ENCODE results near the gene CHDH.

CHDH gene

DNA sequence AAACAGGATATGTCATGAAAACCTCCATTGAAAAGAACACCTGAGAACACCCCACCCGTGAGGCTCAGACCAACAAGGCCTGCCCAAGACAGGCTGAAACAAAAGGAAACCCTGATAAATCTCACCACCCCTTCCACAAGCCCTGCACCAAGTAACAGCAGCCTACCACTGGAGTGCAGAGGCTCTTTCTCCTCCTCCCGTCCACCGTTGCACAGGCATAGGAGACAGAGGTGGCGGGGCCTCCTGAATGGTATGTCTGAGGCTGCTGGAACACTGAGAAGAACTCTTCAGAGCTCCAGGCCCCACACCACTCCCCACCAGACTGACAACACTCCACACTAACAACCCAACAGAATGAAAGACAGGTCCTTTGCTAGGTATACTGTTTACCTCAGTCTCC is 21.4 kb downstream of the CHDH start:
- in situ Hi-C loops (cut with MboI; ENCODE audit: low sequenced_read_pairs): no loop called here

DNA sequence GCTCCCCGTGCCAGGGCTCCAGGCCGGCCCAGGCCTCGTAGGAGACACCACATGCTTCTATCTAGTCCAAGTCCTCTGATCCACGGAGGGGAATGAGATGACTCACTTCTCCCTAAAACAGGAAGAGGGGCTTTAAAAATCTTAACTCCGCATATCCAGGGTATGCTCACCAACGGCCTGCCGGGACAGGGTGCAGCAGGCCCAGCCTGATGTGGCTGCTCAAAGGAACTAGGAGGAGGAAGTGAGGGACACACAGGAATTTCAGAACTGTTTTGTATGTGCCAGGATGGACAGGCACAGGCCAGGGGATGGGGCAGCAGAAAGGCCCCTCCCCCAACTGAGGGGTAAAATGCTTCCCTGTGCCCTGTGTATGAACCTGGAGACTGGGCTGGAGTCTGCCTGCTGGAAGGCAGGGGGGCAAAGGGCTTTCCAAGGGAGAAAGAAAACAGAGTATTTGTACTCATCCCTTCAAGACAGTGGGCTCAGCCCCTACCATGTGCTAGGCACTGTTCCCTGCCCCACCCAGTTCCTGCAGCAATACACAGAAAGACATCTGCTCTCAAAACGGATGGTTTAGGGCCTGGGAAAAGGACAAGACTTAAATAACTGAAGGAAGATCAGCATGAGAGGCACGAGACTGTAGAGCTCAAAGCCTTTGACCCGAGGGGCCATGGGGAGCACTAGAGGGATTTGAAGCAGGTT is 22.1 kb downstream of the CHDH start:
- in situ Hi-C loops (cut with MboI; ENCODE audit: low sequenced_read_pairs): no loop called here

DNA sequence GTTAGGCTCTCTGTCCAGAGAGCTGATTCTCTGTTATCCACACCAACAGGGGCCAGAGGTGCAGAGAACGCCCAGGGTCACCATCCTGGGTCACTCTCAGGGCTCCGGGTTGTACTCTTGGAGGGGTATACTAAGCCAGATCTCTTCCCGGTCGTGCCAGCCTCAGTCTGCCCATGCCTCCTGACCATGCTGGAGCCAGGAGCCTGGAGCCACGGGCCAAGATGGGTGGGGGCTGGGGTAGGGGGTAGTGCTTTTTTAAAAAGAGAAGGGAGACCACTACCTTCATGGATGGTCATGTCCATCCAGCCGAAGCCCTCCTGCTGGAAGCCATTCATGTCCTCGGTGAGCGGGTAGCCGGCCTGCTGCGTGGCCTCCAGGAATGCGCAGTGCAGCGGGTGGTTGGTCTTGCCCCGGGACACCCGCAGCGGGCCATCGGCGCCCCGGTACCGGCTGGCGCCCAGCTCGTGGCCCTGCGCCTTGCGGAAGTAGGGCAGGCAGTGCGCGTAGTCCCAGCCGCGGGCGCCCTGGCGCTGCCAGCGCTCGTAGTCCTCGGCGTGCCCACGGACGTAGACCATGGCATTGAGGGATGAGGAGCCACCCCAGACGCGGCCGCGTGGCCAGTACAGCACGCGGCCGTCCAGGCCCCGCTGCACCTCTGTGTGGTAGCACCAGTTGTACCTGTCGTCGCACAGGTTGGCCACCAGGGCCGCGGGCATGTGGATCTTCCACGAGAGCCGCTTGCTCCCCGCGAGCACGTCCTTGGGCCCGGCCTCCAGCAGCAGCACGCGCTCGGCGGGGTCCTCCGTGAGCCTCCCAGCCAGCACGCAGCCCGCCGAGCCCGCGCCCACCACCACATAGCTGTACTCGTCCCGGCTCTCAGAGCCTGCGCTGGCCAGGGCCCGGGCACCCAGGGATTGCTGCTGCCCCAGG is 22.9 kb downstream of the CHDH start:
- in situ Hi-C loops (cut with MboI; ENCODE audit: low sequenced_read_pairs): no loop called here

DNA sequence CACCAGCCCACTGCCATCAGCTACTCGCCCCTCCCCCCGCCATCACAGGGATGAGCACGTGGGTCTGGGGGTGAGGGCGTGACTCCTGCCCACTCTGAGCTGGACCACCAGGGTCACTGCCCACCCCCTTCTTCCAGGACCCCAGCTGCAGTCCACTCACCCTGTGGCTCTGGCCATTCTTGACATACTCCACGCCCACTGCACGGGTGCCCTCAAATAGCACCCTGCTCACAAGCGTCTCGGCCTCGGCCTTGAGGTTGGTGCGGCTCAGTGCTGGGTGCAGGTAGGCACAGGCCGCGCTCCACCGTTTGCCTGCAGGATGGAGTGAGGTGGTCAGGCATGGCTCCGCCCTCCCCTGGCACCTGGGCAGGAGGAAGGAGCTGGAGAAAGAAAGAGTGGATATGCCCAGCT is 23.9 kb downstream of the CHDH start:
- in situ Hi-C loops (cut with MboI; ENCODE audit: low sequenced_read_pairs): no loop called here

GRCh38 chr3:53821631-53822121 is 24.5 kb downstream of the CHDH start:
- in situ Hi-C loops (cut with MboI; ENCODE audit: low sequenced_read_pairs): no loop called here

DNA sequence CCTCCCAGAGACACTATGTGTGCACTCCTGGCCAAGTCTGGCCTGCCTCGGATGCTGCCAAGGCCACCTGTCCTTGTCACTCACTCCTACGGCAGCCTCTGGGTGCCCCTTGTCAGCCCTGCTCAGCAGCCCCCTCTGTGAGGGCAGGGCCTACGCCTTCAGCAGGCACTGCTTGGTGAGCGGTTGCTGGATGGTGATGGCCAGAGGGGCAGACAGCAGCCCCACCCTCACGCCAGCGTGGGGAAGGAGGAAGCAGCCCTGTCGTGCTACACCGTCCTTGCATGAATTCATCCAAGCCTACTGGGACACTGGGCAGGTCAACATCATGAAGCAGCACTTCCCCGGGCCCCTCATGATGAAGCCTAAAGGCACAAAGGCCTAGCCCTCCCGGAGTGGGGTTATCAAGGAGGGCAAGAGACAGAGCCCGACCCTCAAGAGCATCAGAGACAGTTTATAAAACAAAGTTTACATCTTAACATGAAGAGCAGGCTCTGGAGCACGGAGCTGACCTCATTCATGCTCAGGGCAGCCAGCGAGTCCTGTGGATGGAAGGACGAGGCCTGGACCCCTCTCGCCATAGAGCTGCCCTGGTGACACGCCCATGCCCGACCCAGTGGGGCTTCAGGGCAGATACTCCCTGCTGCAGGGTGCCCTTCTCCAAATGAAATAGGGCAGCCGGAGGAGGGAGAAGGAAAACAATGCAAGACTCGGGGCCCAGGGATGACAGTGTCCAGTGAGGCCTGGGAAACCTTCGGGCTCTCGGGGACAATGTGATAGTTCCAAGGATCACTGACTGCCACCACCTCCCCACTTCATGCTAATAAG is 25.3 kb downstream of the CHDH start:
- in situ Hi-C loops (cut with MboI; ENCODE audit: low sequenced_read_pairs): no loop called here

- in situ Hi-C loops (cut with MboI; ENCODE audit: low sequenced_read_pairs): no loop called here
Observed at GRCh38 chr3:53820084-53820483, 26.1 kb downstream of the CHDH start.

- in situ Hi-C loops (cut with MboI; ENCODE audit: low sequenced_read_pairs): no loop called here
Observed at GRCh38 chr3:53819163-53819868, 26.9 kb downstream of the CHDH start.

GRCh38 chr3:53818221-53819162 is 27.7 kb downstream of the CHDH start:
- in situ Hi-C loops (cut with MboI; ENCODE audit: low sequenced_read_pairs): no loop called here

- in situ Hi-C loops (cut with MboI; ENCODE audit: low sequenced_read_pairs): no loop called here
Observed at GRCh38 chr3:53817809-53818208, 28.4 kb downstream of the CHDH start.

DNA sequence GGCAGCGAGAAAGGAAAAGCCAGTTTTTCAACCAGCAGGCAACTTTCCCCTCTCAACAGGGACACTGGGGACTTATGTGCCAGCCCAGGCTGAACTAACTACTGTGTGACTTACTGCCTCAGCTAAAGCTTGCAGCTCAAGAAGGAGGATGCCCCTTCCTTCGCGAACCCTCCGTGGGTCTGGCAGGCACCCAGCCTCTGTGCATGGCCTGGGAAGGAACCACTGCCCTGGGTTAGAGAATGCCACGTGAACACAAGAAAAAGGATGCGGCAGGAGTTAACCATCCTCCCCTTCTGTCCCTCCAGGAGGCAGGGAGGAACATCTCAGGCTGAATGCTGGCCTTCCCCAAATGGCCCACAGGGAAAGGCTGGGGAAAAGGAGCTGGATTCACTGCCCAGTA is 29.0 kb downstream of the CHDH start:
- in situ Hi-C loops (cut with MboI; ENCODE audit: low sequenced_read_pairs): no loop called here

DNA sequence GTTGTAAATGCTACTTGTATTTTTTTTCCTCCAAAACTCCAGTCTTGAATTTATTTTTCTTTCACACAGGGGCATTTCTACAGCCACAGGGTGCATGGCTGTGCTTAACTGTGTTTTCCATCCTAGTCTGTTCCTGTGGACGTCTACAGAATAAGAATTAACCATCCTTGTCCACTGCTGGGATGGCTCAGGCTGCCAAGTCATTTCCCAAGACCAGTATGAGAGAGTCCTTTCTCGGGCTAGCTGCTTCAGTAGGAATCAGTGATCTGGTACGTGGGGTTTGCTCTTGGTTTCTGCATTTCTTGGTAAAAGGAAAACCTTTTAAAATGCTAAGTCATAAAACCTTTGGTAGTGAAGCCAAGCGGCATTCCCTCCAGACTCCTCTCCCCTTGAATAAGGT is 29.8 kb downstream of the CHDH start:
- in situ Hi-C loops (cut with MboI; ENCODE audit: low sequenced_read_pairs): no loop called here

- in situ Hi-C loops (cut with MboI; ENCODE audit: low sequenced_read_pairs): no loop called here
Observed at GRCh38 chr3:53815651-53816050, 30.6 kb downstream of the CHDH start.

DNA sequence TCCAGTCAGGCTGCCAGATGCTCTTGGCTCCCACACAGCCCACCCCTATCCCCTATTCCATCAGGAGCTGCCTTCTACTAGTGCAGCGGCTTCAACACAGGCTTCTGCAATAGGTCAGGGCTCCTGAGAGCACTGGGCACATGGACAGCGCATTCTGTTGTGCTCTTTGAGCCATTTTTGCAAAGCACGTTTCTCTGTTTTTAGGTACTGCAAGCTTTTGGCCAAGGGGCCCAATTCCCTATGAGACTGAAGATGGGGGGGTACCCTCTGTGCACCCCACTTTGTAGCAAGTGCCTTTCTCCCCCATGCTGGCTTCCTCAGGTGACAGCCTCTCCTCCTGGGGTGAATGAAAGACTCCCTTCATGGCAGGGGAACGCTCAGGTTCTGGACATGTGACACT is 31.2 kb downstream of the CHDH start:
- in situ Hi-C loops (cut with MboI; ENCODE audit: low sequenced_read_pairs): no loop called here

DNA sequence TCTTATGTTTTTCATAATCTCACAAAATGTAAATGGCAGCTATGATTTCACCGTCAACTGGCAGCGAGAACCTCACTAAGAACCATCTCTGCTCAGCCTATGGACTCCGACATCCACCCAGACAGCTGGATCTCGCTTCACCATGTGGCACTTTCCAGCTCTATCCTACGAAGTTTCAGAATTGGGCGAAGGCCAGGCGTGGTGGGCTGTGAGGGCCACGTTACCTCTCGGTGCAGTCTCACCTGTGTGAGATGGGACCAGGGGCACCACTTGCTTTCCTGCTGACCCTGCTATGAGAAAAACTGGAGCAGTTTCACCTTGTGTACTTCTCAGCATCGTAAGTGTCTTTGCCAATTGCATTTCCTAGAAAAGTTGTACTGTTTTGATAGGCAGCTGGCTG is 32.3 kb downstream of the CHDH start:
- in situ Hi-C loops (cut with MboI; ENCODE audit: low sequenced_read_pairs): no loop called here

- in situ Hi-C loops (cut with MboI; ENCODE audit: low sequenced_read_pairs): no loop called here
Observed at GRCh38 chr3:53813229-53813628, 33.0 kb downstream of the CHDH start.

- in situ Hi-C loops (cut with MboI; ENCODE audit: low sequenced_read_pairs): no loop called here
Observed at GRCh38 chr3:53812434-53812833, 33.8 kb downstream of the CHDH start.

DNA sequence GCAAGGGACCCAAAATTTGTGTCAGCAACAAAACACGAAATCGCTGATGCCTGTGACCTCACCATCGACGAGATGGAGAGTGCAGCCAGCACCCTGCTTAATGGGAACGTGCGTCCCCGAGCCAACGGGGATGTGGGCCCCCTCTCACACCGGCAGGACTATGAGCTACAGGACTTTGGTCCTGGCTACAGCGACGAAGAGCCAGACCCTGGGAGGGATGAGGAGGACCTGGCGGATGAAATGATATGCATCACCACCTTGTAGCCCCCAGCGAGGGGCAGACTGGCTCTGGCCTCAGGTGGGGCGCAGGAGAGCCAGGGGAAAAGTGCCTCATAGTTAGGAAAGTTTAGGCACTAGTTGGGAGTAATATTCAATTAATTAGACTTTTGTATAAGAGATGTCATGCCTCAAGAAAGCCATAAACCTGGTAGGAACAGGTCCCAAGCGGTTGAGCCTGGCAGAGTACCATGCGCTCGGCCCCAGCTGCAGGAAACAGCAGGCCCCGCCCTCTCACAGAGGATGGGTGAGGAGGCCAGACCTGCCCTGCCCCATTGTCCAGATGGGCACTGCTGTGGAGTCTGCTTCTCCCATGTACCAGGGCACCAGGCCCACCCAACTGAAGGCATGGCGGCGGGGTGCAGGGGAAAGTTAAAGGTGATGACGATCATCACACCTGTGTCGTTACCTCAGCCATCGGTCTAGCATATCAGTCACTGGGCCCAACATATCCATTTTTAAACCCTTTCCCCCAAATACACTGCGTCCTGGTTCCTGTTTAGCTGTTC is 34.9 kb downstream of the CHDH start:
- in situ Hi-C loops (cut with MboI; ENCODE audit: low sequenced_read_pairs): no loop called here
